Activated CD8-positive, alpha-beta T cell treated with anti-CD3 and anti-CD28 coated beads for 36 hours (primary cell): ENCODE measurements around the gene ERBB2. TPM values are rescaled to one million over a fixed set of nuclear protein-coding genes. Genes with fewer than 3 reads are reported as not detected.

Source experiments
- ATAC-seq: fragments of 200-7000 bp; cut with Tn5 transposase; one replicate; pipeline ENCODE4 v1.10.0; 2021; ENCODE audit warnings: mild to moderate bottlenecking, moderate library complexity
- CTCF ChIA-PET: fragments of 350-600 bp; sonication (Branson Sonifier 250); formaldehyde crosslinking; loops from one replicate; lab custom pipeline; 2021; ENCODE audit warnings: antibody characterized with exemption; lab: Charles Lee
- POLR2A ChIA-PET: fragments of 350-600 bp; sonication (Branson Sonifier 250); formaldehyde crosslinking; loops from one replicate; lab custom pipeline; 2021; ENCODE audit warnings: antibody characterized with exemption; lab: Charles Lee
- DNase-seq: peaks from one replicate; pipeline ENCODE4 v3.0.0-alpha.2; 2020
- H3K27ac Mint-ChIP-seq: one replicate; pipeline ENCODE4 v1.8.0; 2021; ENCODE audit warnings: mild to moderate bottlenecking, mixed read lengths
- H3K27me3 Mint-ChIP-seq: one replicate; pipeline ENCODE4 v1.8.0; 2021; ENCODE audit warnings: mixed read lengths
- H3K36me3 Mint-ChIP-seq: one replicate; pipeline ENCODE4 v1.8.0; 2021; ENCODE audit warnings: low read depth, mixed read lengths
- H3K4me1 Mint-ChIP-seq: one replicate; pipeline ENCODE4 v1.8.0; 2021; ENCODE audit warnings: low read depth, mixed read lengths
- H3K4me3 Mint-ChIP-seq: one replicate; pipeline ENCODE4 v1.8.0; 2021; ENCODE audit warnings: mild to moderate bottlenecking, moderate library complexity, mixed read lengths
- H3K9me3 Mint-ChIP-seq: one replicate; pipeline ENCODE4 v1.8.0; 2021; ENCODE audit warnings: mixed read lengths
- CTCF ChIP-seq: fragments of 200-600 bp; IDR thresholded peaks from one replicate; pipeline ENCODE4 v1.8.0; 2022; ENCODE audit warnings: antibody characterized with exemption, mild to moderate bottlenecking
- intact Hi-C: fragments of 100-400 bp; cut with micrococcal nuclease; formaldehyde crosslinking; loops from one replicate; pipeline ENCODE4 v1.10.0; 2022
- total RNA-seq, 2 experiments: library from RNA; stranded (reverse); gene quantifications; one replicate each; pipeline ENCODE4 v1.2.3, GENCODE V29; 2021

ERBB2 gene
- total RNA-seq, 2 experiments from 2014 or later = 5.2 TPM

- Mint-ChIP-seq H3K4me1 (peaks cover 93% of the 10 kb centered on the region), H3K36me3 (peaks cover 68% of the 10 kb centered on the region), H3K9me3 (no peaks in the 10 kb centered on the region), H3K27me3 (no peaks in the 10 kb centered on the region), H3K27ac (peak overlapping the region; percentile 90), H3K4me3 (peak overlapping the region; percentile 25)
- ATAC-seq (no peak), DNase-seq (no peak)
- intact Hi-C loops = loop anchor here (5.0 kb wide), 2 partner anchors 39 to 89 kb away; partner anchors contain the start of gene IKZF3
- no peak for TF ChIP-seq CTCF
- CTCF ChIA-PET = interaction anchor here (1.8 kb wide), 1 partner anchor 152 kb away, joined by 7 read pairs; no protein-coding TSS in a partner anchor
- POLR2A ChIA-PET = interaction anchor here (0.7 to 1.5 kb wide), 4 partner anchors 13 to 50 kb away, joined by 3 to 6 read pairs (median 4); no protein-coding TSS in a partner anchor
These were observed 73.4 kb downstream of the ERBB2 start for GRCh38 chr17:39772987-39773934.

- DNase-seq = no peak
- Mint-ChIP-seq H3K27ac (peak overlapping the region; percentile 90), H3K4me1 (peaks cover 91% of the 10 kb centered on the region), H3K9me3 (no peaks in the 10 kb centered on the region), H3K27me3 (no peaks in the 10 kb centered on the region), H3K36me3 (peaks cover 61% of the 10 kb centered on the region), H3K4me3 (no peak overlapping the region)
- no peak for TF ChIP-seq CTCF
- CTCF ChIA-PET = interaction anchor here (1.8 kb wide), 1 partner anchor 152 kb away, joined by 7 read pairs; no protein-coding TSS in a partner anchor
- no peak for ATAC-seq
- POLR2A ChIA-PET = interaction anchor here (1.5 kb wide), 1 partner anchor 18 kb away, joined by 6 read pairs; no protein-coding TSS in a partner anchor
- intact Hi-C loops = loop anchor here (2.0 to 5.0 kb wide), 3 partner anchors 19 to 88 kb away; partner anchors contain the start of gene IKZF3
These were observed 74.2 kb downstream of the ERBB2 start for GRCh38 chr17:39774047-39774446.

- DNase-seq = no peak
- intact Hi-C loops = loop anchor here (2.0 kb wide), 1 partner anchor 18 kb away; no protein-coding TSS in a partner anchor
- no peaks in the 10 kb centered on the region for H3K9me3 Mint-ChIP-seq
- peak overlapping the region; percentile 85 for H3K27ac Mint-ChIP-seq
- ChIA-PET CTCF (interaction anchor here (1.8 to 4.9 kb wide), 2 partner anchors 21 to 153 kb away, joined by 7 to 22 read pairs; no protein-coding TSS in a partner anchor), POLR2A (interaction anchor here (0.8 to 2.9 kb wide), 7 partner anchors 17 to 87 kb away, joined by 3 to 23 read pairs (median 5); no protein-coding TSS in a partner anchor)
- no peaks in the 10 kb centered on the region for H3K27me3 Mint-ChIP-seq
- H3K4me1 Mint-ChIP-seq = peaks cover 86% of the 10 kb centered on the region
- ATAC-seq = peak; percentile 5
- TF ChIP-seq CTCF = no peak
- H3K4me3 Mint-ChIP-seq = peak overlapping the region; percentile 70
- H3K36me3 Mint-ChIP-seq = peaks cover 54% of the 10 kb centered on the region
These were observed 75.2 kb downstream of the ERBB2 start for GRCh38 chr17:39775031-39775430.

- DNase-seq = peak; percentile 41
These were observed 76.4 kb downstream of the ERBB2 start for GRCh38 chr17:39776252-39776651.

More at GRCh38 chr17:39776252-39776651, 76.4 kb downstream of the ERBB2 start:
- no peaks in the 10 kb centered on the region for H3K27me3 Mint-ChIP-seq
- ChIA-PET CTCF (interaction anchor here (0.8 to 4.9 kb wide), 5 partner anchors 11 to 155 kb away, joined by 3 to 22 read pairs (median 4); no protein-coding TSS in a partner anchor), POLR2A (interaction anchor here (0.6 to 2.9 kb wide), 8 partner anchors 12 to 149 kb away, joined by 3 to 23 read pairs (median 5); partner anchors contain the start of genes IKZF3 and PPP1R1B)
- H3K9me3 Mint-ChIP-seq = no peaks in the 10 kb centered on the region
- no peak for TF ChIP-seq CTCF
- H3K27ac Mint-ChIP-seq = peak overlapping the region; percentile 85
- H3K36me3 Mint-ChIP-seq = peaks cover 53% of the 10 kb centered on the region
- H3K4me3 Mint-ChIP-seq = peak overlapping the region; percentile 70
- peak; percentile 31 for ATAC-seq
- intact Hi-C loops = no loop called here
- peaks cover 83% of the 10 kb centered on the region for H3K4me1 Mint-ChIP-seq
